AG09319 (cell line): ENCODE data around the gene STAT4.

ENCODE experiments used
- DNase-seq: peaks from one replicate; pipeline ENCODE4 v3.0.0-alpha.2; 2010; ENCODE audit warnings: low read depth; ENCODE audit errors: extremely low read depth
- TF ChIP-seq, protein P1 (sequence below): IDR thresholded peaks from 2 replicates; pipeline ENCODE4 v1.5.1; 2011; ENCODE audit warnings: low read depth, mild to moderate bottlenecking, inconsistent platforms, low read length, moderate library complexity

The STAT4 gene

DNA sequence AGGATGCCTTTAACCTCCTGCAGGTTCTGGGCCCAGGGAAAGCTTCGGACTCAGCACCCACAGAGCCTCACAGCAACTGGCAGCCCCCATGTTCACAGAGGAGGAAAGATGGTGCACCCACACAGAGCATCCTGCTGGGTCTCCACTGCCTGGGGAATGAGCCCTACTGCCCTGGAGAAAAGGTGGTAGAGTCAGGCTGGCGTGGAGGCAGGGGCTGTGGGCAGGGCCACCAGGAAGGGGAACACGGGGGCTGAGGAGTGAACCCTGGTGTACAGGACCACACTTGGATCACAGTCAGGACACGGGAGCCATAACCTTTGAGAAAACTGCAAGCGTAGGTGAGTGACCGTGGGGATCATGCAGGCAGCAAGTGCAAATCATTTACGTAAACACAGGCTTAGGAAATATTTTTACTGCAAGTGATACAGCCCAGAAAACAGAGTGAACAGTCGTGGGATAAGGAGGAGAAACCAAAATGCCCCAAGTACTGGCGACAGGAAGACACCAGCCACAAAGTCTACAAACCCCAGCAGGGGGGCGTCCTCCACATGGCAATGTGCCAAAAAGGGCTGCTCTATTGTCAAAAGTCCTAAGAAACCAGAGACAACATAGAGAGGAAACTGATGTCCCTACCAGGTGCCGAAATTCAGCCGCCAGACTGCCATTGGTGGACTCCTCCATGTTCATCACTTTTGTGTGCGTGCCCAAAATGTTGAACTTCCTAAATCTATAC is 164.4 kb downstream of the STAT4 start:
- TF ChIP-seq, protein P1, sequence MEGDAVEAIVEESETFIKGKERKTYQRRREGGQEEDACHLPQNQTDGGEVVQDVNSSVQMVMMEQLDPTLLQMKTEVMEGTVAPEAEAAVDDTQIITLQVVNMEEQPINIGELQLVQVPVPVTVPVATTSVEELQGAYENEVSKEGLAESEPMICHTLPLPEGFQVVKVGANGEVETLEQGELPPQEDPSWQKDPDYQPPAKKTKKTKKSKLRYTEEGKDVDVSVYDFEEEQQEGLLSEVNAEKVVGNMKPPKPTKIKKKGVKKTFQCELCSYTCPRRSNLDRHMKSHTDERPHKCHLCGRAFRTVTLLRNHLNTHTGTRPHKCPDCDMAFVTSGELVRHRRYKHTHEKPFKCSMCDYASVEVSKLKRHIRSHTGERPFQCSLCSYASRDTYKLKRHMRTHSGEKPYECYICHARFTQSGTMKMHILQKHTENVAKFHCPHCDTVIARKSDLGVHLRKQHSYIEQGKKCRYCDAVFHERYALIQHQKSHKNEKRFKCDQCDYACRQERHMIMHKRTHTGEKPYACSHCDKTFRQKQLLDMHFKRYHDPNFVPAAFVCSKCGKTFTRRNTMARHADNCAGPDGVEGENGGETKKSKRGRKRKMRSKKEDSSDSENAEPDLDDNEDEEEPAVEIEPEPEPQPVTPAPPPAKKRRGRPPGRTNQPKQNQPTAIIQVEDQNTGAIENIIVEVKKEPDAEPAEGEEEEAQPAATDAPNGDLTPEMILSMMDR, result no peak
- no peak for DNase-seq

DNA sequence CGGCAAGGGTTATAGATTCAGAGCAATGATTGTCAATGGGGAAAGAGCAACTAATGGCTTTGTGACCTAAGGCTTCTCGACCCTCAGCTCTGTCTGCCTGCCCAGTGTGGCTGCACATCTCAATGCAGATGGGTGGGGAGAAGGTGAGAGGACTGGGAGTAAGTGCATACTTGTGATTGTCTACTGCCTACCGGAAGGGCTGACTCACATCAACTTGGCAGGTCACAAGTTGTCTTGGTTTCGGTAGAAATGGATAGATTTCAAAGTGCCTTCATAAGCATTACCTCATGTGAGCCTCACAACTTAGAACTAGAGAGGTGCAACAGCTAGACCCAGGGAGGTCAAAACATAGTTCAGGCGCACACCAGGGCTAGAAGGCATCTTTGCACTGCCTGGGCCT is 166.2 kb downstream of the STAT4 start:
- TF ChIP-seq, protein P1, result no peak
- no peak for DNase-seq

DNA sequence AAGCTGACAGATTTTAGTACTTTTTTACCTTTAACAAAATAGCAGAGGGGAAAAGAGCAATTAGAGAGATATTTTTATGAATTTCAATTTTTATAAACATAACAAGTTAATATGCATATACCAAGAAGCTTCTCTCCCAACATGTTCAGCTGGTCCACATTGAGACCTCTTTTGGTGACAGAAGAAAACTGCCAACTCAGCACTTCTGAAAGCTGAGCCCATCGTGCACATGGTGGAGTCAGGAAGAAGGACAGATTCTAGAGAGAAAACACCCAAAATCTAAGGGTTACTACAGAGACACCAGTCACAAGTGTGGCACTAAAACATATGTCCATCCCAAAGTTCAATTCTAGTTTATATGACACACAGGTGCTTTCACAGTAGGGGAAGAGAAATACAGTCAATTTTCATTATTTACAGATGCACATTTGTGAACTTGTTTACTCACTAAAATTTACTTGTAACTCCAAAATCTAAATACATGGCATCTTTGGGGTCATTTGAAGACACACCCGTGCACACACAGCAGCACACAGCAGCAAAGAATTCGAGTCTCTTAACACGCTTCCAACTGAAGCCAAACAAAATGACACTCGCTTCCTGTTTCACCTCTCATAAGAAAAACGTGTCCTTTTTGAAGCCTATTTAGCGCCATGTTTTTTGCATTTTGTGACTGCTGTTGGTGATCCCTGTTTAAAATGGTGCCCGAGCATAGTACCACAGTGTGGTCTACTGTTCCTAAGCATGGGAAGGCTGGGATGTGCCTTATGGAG is 168.3 kb downstream of the STAT4 start:
- DNase-seq, result no peak
- TF ChIP-seq, protein P1, result no peak

DNA sequence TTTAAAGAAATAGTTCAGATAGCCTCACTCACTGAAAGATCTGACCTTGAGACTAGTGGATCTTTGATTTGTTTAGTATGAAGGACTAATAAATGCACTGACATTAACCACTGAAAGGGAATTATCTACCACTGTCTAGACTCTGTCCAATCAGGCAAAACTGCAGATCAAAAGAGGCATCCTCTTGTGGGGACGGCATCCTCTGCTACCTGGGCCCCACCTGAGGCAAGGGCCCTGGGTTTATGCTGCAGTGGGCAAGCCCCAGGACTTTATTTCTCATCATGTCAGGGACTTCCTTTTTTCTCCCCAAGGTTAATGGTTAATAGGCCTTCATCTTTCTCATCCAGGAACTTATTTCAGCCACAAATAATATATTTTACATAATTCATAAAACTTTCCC is 169.1 kb downstream of the STAT4 start:
- TF ChIP-seq, protein P1, result no peak
- no peak for DNase-seq

DNA sequence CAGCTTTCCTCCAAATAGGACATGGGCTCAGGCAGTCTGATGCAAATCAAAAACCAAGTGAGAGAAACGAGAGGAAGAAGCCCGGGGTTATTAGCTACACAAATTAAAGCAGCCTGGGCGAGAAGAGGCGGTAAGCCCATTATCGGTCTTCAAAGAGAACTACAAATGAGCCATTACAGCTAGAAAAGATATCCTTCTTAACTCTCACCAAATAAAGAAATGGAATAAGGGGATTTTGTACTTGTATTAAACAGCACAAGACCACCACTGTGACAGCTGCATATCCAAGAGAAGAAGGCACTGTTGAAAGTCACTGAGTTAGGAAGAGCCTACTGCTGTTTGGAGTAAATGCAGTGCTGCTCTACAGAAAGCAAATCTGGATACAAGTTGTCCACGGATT is 169.5 kb downstream of the STAT4 start:
- TF ChIP-seq, protein P1, result no peak

DNA sequence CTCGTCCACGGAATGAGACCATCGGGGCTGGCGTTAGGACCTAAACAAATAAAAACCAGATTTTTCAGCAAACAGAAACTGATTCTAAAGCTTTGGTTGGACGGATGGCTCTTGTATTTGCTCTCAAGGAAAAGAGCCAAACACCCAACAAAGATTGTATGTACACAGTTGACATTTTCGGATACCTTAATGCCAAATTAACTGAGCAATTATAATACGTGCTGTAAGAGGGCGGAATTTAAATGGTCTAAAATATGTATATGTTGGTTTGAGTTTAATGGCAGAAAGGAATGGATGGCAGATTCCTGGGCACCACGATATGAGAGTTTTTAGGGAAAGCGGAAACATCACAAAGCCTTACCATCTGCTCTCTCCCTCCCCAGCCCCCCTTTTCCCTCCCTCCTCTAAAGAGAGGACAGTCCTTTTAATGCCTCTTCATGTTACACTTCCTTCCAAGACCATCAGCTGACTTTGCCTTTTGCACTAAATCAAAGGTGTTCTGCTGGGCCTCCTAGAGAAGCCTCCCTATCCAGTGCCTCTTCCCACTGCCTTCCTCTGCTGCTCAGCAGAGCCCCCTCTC is 170.1 kb downstream of the STAT4 start:
- TF ChIP-seq, protein P1, result no peak
- DNase-seq, result no peak

More for the DNA sequence above, 169.5 kb downstream of the STAT4 start:
- DNase-seq, result no peak
